ENCODE results near the gene CACNA2D2.

CACNA2D2 gene

DNA sequence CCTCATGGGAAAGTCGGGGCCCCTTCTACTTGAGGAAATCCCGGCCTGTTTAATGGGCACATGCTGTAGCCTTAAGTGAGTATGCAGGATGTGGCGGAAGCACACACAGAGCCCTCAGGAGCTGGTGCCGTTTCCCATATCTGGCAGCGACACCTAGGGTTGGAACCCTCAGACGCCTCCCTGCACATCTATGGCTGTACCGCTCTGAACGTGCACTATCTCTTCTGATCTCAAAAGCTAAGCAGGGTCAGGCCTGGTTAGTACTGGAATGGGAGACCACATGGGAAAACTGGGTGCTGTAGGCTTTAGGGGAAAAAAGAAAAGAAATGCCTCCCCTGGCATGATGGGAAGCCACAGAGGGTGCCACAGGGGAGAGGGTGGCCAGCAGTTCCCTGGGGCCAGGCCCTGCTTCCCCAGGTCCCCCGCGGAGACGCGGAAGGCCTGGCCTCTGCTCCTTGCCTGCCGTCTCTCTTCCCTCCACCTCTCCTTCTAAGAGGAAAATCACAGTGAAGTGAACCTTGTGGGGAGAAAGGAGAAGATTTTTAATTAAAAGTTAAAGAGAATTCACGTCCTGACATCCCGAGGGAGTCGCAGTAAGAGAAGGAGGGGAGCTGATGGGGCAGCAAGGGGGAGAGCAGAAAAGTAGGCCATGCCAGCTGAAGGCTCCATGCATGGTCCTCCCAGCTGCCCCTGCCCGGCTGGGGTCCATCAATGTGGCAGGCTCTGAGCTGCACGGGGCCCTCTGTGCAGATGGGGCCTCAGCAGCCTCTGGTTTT lies 83.7 kb downstream of the CACNA2D2 start:
- TF ChIP-seq POLR2AphosphoS5 (IDR thresholded peaks at IDR 0.05; ENCODE audit: low read depth) (no peak), GABPA (IDR thresholded peaks at IDR 0.05; ENCODE audit: low read depth) (no peak), SPI1 (IDR thresholded peaks at IDR 0.05; ENCODE audit: borderline replicate concordance, low read depth) (no peak)
- TF ChIP-seq, protein P1, sequence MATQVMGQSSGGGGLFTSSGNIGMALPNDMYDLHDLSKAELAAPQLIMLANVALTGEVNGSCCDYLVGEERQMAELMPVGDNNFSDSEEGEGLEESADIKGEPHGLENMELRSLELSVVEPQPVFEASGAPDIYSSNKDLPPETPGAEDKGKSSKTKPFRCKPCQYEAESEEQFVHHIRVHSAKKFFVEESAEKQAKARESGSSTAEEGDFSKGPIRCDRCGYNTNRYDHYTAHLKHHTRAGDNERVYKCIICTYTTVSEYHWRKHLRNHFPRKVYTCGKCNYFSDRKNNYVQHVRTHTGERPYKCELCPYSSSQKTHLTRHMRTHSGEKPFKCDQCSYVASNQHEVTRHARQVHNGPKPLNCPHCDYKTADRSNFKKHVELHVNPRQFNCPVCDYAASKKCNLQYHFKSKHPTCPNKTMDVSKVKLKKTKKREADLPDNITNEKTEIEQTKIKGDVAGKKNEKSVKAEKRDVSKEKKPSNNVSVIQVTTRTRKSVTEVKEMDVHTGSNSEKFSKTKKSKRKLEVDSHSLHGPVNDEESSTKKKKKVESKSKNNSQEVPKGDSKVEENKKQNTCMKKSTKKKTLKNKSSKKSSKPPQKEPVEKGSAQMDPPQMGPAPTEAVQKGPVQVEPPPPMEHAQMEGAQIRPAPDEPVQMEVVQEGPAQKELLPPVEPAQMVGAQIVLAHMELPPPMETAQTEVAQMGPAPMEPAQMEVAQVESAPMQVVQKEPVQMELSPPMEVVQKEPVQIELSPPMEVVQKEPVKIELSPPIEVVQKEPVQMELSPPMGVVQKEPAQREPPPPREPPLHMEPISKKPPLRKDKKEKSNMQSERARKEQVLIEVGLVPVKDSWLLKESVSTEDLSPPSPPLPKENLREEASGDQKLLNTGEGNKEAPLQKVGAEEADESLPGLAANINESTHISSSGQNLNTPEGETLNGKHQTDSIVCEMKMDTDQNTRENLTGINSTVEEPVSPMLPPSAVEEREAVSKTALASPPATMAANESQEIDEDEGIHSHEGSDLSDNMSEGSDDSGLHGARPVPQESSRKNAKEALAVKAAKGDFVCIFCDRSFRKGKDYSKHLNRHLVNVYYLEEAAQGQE (IDR thresholded peaks at IDR 0.05; ENCODE audit: insufficient replicate concordance, low read depth), result no peak
- TF ChIP-seq, protein P2, sequence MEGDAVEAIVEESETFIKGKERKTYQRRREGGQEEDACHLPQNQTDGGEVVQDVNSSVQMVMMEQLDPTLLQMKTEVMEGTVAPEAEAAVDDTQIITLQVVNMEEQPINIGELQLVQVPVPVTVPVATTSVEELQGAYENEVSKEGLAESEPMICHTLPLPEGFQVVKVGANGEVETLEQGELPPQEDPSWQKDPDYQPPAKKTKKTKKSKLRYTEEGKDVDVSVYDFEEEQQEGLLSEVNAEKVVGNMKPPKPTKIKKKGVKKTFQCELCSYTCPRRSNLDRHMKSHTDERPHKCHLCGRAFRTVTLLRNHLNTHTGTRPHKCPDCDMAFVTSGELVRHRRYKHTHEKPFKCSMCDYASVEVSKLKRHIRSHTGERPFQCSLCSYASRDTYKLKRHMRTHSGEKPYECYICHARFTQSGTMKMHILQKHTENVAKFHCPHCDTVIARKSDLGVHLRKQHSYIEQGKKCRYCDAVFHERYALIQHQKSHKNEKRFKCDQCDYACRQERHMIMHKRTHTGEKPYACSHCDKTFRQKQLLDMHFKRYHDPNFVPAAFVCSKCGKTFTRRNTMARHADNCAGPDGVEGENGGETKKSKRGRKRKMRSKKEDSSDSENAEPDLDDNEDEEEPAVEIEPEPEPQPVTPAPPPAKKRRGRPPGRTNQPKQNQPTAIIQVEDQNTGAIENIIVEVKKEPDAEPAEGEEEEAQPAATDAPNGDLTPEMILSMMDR (IDR thresholded peaks at IDR 0.05; ENCODE audit: insufficient read depth, low read length), result no peak
- H3K27me3 ChIP-seq (ENCODE audit: insufficient read depth, poor library complexity, severe bottlenecking), result no peaks in the 10 kb centered on the region
- no peak overlapping the region for H3K27ac ChIP-seq (replicated peaks)
- H3K4me3 ChIP-seq (replicated peaks; ENCODE audit: insufficient read depth, low read length), result no peak overlapping the region
- DNase-seq (ENCODE audit: low read depth in 1 of 2, low spot score in 1 of 2), result no peak

DNA sequence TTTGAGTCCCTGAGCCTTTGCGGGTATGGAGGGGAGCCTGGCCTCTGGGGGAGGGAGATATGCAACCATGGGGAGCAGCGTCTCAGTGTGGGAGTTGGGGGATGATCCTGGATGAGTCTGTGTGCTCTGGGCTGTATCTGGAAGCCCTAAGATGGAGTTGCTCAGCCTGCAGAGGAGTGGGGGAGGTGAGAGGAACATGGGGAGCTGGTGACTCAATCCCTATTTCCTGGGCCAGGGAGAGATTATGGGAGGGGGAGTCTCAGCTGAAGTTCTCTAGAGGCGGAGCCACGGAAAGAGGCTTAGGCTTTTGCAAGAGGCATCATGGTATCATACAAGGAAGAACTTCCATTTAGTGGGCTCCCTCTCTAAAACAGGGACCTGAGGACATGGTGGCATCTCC lies 84.6 kb downstream of the CACNA2D2 start:
- Histone ChIP-seq H3K27ac (replicated peaks) (no peak overlapping the region), H3K27me3 (ENCODE audit: insufficient read depth, poor library complexity, severe bottlenecking) (no peaks in the 10 kb centered on the region), H3K4me3 (replicated peaks; ENCODE audit: insufficient read depth, low read length) (no peak overlapping the region)
- peak; percentile 34 to 36 for DNase-seq (ENCODE audit: low read depth in 1 of 2, low spot score in 1 of 2)
- TF ChIP-seq, protein P1 (IDR thresholded peaks at IDR 0.05; ENCODE audit: insufficient replicate concordance, low read depth), result no peak
- no peak for TF ChIP-seq POLR2AphosphoS5 (IDR thresholded peaks at IDR 0.05; ENCODE audit: low read depth)
- TF ChIP-seq, protein P2 (IDR thresholded peaks at IDR 0.05; ENCODE audit: insufficient read depth, low read length), result no peak
- TF ChIP-seq GABPA (IDR thresholded peaks at IDR 0.05; ENCODE audit: low read depth), result no peak
- no peak for TF ChIP-seq SPI1 (IDR thresholded peaks at IDR 0.05; ENCODE audit: borderline replicate concordance, low read depth)

DNA sequence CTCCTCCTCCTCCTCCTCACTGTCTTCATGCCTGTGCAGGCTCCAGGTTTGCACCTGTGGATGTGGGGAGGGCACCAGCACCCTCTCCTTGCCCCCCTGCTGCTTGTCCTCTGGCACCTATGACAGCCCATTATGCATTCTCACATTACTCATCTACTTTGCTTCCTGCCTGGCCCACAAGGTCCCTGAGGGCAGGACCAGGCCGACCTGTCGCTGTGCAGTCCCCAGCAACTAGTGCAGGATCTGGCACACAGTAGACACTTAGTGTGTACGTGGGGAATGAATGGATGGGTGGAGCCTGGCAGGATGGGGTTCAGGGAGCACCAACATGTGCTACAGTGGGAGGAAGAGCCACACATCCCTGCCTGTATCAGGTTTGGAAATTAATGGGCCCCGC lies 85.8 kb downstream of the CACNA2D2 start:
- no peak for DNase-seq (ENCODE audit: low read depth in 1 of 2, low spot score in 1 of 2)
- no peak for TF ChIP-seq GABPA (IDR thresholded peaks at IDR 0.05; ENCODE audit: low read depth)
- TF ChIP-seq SPI1 (IDR thresholded peaks at IDR 0.05; ENCODE audit: borderline replicate concordance, low read depth), result no peak
- TF ChIP-seq, protein P2 (IDR thresholded peaks at IDR 0.05; ENCODE audit: insufficient read depth, low read length), result no peak
- TF ChIP-seq POLR2AphosphoS5 (IDR thresholded peaks at IDR 0.05; ENCODE audit: low read depth), result no peak
- Histone ChIP-seq H3K27me3 (ENCODE audit: insufficient read depth, poor library complexity, severe bottlenecking) (no peaks in the 10 kb centered on the region), H3K27ac (replicated peaks) (no peak overlapping the region), H3K4me3 (replicated peaks; ENCODE audit: insufficient read depth, low read length) (no peak overlapping the region)
